ENCODE results near the gene PALLD. TPM values are rescaled to one million over a fixed set of nuclear protein-coding genes. Genes with fewer than 3 reads are reported as not detected.
A peak's percentile ranks its signal among the peaks of the same experiment; 100 is the strongest.

Gene PALLD
- total RNA-seq, 2 experiments from 2014 or later: 1.2 to 1.3 TPM

DNA sequence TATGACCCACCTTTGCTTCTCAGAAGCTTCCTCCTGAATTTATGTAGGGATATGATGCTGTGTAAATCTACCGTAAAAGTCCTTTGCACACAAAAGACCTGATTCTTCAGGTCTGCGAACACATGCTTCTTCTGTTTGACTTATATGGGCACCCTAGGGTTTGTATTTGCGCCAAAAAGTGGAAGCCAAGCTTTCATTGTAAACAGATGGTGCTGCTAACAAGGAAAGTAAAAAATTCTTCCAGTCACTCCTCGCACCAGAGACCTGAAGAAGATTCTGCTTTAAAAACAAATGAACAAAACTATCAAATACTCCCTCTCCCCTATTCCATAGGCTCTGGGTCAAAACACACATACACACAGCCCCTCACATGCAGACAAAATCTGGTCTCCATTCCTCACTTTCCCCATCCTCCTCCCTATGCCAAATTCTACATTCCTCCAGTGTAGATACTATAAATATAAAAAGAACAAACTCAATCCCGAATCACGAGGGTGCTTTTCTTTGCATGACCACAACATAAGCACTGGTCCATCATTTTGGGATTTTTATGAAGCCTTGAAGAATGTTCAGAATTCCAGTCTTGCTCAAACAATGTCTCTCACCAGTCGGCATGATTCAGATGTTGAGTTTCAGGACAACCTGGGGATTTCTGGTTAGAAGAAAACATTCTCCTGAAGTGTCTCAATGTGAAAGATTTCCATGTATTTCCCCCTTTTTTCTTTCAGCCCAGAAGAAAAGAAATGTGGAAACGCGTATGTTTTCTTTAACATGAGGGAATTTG is 125.1 kb downstream of the PALLD start:
- H3K27me3 Mint-ChIP-seq (ENCODE audit: low read depth): peaks cover 17% of the 10 kb centered on the region
- ChIA-PET POLR2A (no interaction called here), CTCF (no interaction called here)
- no peaks in the 10 kb centered on the region for H3K9me3 Mint-ChIP-seq (ENCODE audit: insufficient read depth)
- H3K4me3 Mint-ChIP-seq: no peak overlapping the region
- H3K4me1 Mint-ChIP-seq (ENCODE audit: low read depth): no peaks in the 10 kb centered on the region
- DNase-seq: no peak
- H3K27ac Mint-ChIP-seq: no peak overlapping the region
- no peak for ATAC-seq
- no peaks in the 10 kb centered on the region for H3K36me3 Mint-ChIP-seq (ENCODE audit: low read depth)

DNA sequence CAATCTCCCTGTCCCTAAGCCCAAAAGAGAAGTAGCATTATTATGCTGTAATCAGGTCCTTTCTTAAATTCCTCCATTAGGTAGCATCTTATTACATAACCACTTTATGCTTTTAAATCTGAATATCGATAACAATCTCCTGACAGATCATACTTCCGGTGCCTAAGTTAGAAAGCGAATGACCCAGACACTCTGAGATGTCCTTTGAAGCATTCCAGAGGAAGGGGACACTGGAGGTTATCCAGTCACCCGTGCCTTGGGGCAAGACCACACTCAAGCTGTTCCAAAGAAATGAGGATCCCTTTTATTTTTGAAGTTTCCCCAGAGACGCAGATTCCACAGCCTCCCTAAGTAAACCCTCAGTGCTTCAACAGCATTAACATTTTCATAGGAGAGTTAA is 125.7 kb downstream of the PALLD start:
- ATAC-seq: no peak
- Mint-ChIP-seq H3K27me3 (ENCODE audit: low read depth) (peaks cover 17% of the 10 kb centered on the region), H3K4me3 (no peak overlapping the region), H3K4me1 (ENCODE audit: low read depth) (no peaks in the 10 kb centered on the region), H3K9me3 (ENCODE audit: insufficient read depth) (no peaks in the 10 kb centered on the region), H3K36me3 (ENCODE audit: low read depth) (no peaks in the 10 kb centered on the region), H3K27ac (no peak overlapping the region)
- DNase-seq: no peak
- ChIA-PET CTCF (no interaction called here), POLR2A (no interaction called here)

DNA sequence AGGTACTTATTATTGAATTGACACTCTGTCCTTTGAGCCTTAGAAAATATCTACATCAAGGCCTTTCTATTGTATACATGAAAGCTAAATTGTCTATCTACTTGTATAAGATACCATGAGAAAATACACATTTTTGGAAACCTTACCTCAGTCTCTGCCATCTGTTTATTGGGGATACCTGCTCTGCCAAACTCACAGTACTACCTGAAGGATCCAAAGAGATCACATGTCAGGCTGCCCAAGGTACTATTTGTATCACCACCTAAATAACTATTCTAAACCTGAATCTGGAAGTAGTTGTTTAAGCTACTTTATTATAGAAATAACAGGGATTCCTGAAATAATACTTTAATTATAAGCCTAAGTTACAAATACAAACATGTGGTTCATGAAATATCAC is 126.2 kb downstream of the PALLD start:
- Mint-ChIP-seq H3K4me1 (ENCODE audit: low read depth) (no peaks in the 10 kb centered on the region), H3K27me3 (ENCODE audit: low read depth) (peaks cover 17% of the 10 kb centered on the region), H3K27ac (no peak overlapping the region), H3K9me3 (ENCODE audit: insufficient read depth) (no peaks in the 10 kb centered on the region), H3K36me3 (ENCODE audit: low read depth) (no peaks in the 10 kb centered on the region), H3K4me3 (no peak overlapping the region)
- ChIA-PET POLR2A (no interaction called here), CTCF (no interaction called here)
- no peak for DNase-seq
- ATAC-seq: no peak

DNA sequence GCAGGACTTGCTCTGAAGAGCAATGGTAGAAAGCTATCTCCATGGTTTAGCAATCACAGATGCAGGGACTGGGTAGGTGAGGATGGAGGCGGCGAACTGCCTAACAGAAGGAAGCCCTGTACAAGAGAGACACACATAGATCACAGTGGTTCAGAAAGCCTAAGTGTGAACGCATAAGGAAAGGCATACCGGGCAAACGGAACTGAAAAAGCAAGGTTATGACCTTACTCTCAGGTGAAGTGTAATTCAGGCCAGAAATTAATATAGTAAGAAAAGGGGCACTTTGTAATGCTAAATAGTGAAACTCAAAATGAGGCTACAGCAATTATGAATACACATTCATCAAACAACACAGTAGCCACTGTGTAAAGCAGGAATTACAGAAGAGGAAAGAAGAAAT is 126.6 kb downstream of the PALLD start:
- ATAC-seq (no peak), DNase-seq (no peak)
- POLR2A ChIA-PET: no interaction called here
- Mint-ChIP-seq H3K4me1 (ENCODE audit: low read depth) (no peaks in the 10 kb centered on the region), H3K9me3 (ENCODE audit: insufficient read depth) (no peaks in the 10 kb centered on the region), H3K27ac (no peak overlapping the region), H3K27me3 (ENCODE audit: low read depth) (peaks cover 20% of the 10 kb centered on the region), H3K4me3 (no peak overlapping the region), H3K36me3 (ENCODE audit: low read depth) (no peaks in the 10 kb centered on the region)
- CTCF ChIA-PET: no interaction called here

DNA sequence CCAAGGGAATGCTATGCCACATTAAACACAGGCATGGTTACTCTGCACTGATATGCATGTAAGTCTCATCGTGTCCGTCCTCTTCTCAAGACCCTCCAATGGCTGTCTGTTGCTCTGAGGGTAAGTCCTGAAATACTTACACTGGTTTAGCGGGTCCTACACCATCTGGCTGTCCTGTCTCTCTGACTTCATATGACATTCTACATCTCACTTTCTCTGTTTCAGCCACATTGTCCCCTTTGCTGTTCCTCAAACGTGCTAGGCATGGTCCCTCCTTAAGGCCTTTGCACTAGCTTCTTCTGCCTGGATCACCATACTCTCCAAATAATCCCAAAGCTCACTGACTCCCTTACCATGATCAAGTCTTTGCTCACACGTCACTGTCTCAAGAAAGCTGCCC is 131.4 kb downstream of the PALLD start:
- DNase-seq: no peak
- ATAC-seq: no peak
- Mint-ChIP-seq H3K27ac (no peak overlapping the region), H3K36me3 (ENCODE audit: low read depth) (no peaks in the 10 kb centered on the region), H3K4me1 (ENCODE audit: low read depth) (peaks cover 7% of the 10 kb centered on the region), H3K27me3 (ENCODE audit: low read depth) (peaks cover 45% of the 10 kb centered on the region), H3K9me3 (ENCODE audit: insufficient read depth) (no peaks in the 10 kb centered on the region), H3K4me3 (no peak overlapping the region)
- POLR2A ChIA-PET: no interaction called here
- CTCF ChIA-PET: no interaction called here

DNA sequence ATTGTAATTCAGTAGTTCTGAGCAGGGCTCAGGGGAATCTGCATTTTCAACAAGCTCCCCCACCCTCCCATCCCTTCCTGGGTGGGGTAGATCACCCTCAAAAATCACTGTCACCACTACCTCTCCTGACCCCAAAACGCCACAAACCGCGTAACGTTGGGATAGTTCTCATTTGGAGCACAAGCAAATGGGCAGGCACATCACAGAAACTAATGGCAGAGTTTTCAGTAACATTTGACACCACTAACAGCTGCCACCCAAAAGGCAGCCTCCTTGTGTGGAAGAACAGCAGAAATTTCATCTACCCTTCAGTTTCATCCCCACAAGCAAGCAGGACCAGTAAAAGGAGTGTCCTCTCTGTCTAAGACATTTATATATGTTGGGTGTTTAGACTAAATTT is 132.7 kb downstream of the PALLD start:
- H3K27me3 Mint-ChIP-seq (ENCODE audit: low read depth): peaks cover 50% of the 10 kb centered on the region
- no peak for DNase-seq
- ChIA-PET POLR2A (no interaction called here), CTCF (no interaction called here)
- H3K4me3 Mint-ChIP-seq: no peak overlapping the region
- no peak overlapping the region for H3K27ac Mint-ChIP-seq
- no peaks in the 10 kb centered on the region for H3K36me3 Mint-ChIP-seq (ENCODE audit: low read depth)
- no peak for ATAC-seq
- peaks cover 11% of the 10 kb centered on the region for H3K4me1 Mint-ChIP-seq (ENCODE audit: low read depth)
- H3K9me3 Mint-ChIP-seq (ENCODE audit: insufficient read depth): no peaks in the 10 kb centered on the region

DNA sequence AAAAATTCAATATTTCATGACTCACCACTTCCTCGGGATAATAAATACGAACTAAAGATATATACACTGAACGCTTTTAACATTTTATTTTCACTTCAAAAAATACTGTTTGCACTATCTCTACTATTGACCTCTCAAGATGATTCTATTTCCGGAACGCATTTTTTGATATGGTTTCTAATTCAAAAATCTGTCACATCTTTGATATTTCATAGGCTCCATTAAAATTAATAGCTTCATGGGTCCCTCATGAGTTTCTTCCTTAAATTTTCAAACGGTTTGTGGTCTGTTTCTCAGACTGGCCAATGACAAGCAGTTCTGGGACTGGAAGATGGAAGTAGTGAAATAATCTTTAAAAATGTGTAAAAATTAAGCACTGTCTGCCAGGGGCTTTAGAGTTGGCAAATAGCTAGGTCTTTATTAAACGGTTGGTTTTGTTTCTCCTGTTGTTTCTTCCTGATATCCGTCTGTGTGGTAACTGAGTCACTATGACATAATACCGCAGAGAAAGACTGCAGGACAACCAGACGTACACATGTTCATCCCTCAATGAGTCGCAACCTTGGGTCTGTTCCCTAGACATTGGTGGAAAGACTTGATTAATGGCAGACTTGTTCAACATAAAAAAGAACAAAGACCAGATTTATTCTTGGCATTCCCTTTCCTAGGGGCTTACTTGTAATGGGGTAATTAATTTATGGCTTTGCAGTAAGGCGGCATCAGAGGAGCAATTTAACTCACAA is 133.8 kb downstream of the PALLD start:
- Mint-ChIP-seq H3K36me3 (ENCODE audit: low read depth) (no peaks in the 10 kb centered on the region), H3K27me3 (ENCODE audit: low read depth) (peaks cover 60% of the 10 kb centered on the region), H3K4me3 (no peak overlapping the region), H3K4me1 (ENCODE audit: low read depth) (peaks cover 11% of the 10 kb centered on the region), H3K9me3 (ENCODE audit: insufficient read depth) (no peaks in the 10 kb centered on the region), H3K27ac (no peak overlapping the region)
- DNase-seq (no peak), ATAC-seq (no peak)
- ChIA-PET POLR2A (no interaction called here), CTCF (interaction anchor here (1.2 to 1.5 kb wide), 2 partner anchors 12 to 21 kb away, joined by 3 read pairs; no protein-coding TSS in a partner anchor)

DNA sequence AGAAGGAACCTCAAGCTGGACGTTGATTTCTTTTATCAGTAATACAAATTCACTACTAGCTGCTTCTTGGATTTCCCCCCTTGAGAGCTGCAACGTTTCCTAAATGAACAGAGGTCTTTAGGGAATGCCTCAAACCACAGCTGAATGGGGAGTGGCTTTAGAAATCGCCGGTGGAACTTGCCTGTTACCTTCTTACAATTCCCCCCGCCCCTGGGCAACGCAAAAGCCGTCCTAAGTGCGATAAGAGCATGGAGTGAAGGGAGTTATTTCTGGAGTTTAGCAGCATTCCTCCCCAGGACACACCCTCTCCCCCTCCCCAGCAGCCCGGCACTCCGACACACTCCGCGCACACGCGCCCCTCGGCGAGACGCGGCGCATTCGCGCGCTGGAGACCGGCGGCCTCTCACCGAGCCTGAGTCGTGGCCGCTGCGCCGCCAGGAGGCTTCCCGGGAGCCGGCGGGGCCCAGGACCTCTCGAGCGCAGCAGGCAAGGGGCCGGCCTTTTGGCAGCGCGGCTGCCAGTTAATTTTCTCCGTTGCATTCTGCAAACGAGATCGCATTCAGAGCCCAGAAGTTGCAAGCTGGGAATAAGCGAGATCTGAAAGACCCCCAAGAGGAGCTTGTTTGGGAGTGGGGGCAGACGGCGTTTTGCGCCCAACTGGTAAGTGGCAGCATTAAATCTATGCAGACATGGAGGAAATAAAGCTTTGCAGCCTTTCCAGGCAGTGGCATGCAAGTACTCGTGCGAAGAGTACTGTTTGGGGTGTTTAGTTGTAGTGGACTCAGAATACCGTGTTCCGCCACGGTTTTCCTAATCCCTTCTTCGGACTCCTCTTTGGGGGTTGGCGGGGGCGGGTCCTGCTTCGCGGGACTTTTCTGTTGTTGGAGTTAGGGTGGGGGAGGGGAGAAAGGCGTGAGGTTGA is 134.7 kb downstream of the PALLD start:
- Mint-ChIP-seq H3K27me3 (ENCODE audit: low read depth) (peaks cover 66% of the 10 kb centered on the region), H3K27ac (no peak overlapping the region), H3K9me3 (ENCODE audit: insufficient read depth) (no peaks in the 10 kb centered on the region), H3K4me3 (no peak overlapping the region), H3K36me3 (ENCODE audit: low read depth) (no peaks in the 10 kb centered on the region), H3K4me1 (ENCODE audit: low read depth) (peaks cover 11% of the 10 kb centered on the region)
- POLR2A ChIA-PET: no interaction called here
- DNase-seq (no peak), ATAC-seq (peak; percentile 72)
- CTCF ChIA-PET: interaction anchor here (1.2 to 1.5 kb wide), 2 partner anchors 11 to 20 kb away, joined by 3 read pairs; no protein-coding TSS in a partner anchor

DNA sequence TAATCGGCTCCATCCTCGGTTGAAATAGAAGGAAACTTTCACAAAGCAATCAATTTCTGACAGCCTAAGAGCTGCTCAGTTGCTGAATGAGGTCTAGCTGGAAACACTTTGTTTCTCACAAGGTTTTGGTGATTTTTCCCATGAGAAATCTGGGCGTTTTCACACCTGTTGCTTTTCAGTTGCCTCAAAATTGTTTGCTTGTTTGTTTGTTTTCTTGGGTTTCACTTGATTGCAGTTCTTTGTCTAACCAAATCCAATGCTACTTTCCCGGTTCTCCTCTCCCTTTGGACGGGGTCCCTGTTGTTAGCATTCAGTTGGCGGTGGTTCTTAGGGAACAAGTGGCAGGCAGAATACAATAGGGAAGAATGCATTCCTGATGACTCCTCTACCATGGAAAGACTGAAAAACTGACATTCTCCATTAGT is 135.5 kb downstream of the PALLD start:
- Mint-ChIP-seq H3K4me1 (ENCODE audit: low read depth) (peaks cover 11% of the 10 kb centered on the region), H3K4me3 (no peak overlapping the region), H3K27ac (no peak overlapping the region), H3K9me3 (ENCODE audit: insufficient read depth) (no peaks in the 10 kb centered on the region), H3K27me3 (ENCODE audit: low read depth) (peaks cover 64% of the 10 kb centered on the region), H3K36me3 (ENCODE audit: low read depth) (no peaks in the 10 kb centered on the region)
- CTCF ChIA-PET: no interaction called here
- DNase-seq (no peak), ATAC-seq (no peak)
- POLR2A ChIA-PET: no interaction called here

DNA sequence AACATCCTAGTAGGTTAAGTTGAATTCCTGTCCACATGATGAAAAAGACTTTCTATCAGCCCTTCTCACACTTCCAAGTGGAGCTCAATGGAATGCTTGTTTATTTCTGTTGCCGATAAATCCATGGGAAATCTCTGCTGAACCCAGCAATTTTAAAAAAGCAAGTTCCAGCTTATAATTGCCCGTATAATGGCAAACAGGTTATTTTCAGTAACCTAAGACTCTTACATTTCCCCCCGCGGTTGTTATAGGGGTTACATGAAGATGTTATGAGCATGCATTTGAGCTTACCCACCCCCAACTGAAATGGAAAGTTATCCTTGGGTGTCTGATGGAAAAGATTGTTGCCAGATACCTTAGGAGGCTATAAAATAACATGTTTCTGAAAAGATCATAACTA is 136.2 kb downstream of the PALLD start:
- no peak overlapping the region for H3K4me3 Mint-ChIP-seq
- peaks cover 64% of the 10 kb centered on the region for H3K27me3 Mint-ChIP-seq (ENCODE audit: low read depth)
- H3K36me3 Mint-ChIP-seq (ENCODE audit: low read depth): no peaks in the 10 kb centered on the region
- ATAC-seq: no peak
- CTCF ChIA-PET: interaction anchor here (1.3 kb wide), 1 partner anchor 121 kb away, joined by 3 read pairs; no protein-coding TSS in a partner anchor
- no peak overlapping the region for H3K27ac Mint-ChIP-seq
- H3K4me1 Mint-ChIP-seq (ENCODE audit: low read depth): peaks cover 11% of the 10 kb centered on the region
- POLR2A ChIA-PET: no interaction called here
- H3K9me3 Mint-ChIP-seq (ENCODE audit: insufficient read depth): no peaks in the 10 kb centered on the region
- DNase-seq: no peak

DNA sequence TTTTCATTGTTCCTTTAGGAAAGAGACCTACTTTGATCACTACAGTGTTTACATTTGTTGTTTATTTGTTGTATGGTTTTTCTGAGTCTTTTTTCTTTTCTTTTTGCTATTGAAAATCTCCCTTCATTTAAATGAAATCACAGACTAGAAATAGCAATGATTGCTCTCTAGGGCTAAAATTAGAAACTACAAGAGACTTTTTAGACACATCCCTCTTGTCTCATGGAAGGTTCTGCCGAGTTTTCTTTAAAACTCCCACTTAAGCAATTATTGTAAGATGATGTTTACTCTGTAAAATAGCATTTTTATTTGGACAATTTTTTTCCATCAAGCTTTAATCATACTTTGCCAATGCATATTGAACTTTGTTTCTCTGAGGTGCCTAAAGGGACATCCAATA is 136.6 kb downstream of the PALLD start:
- Mint-ChIP-seq H3K9me3 (ENCODE audit: insufficient read depth) (no peaks in the 10 kb centered on the region), H3K27me3 (ENCODE audit: low read depth) (peaks cover 61% of the 10 kb centered on the region), H3K27ac (no peak overlapping the region), H3K36me3 (ENCODE audit: low read depth) (no peaks in the 10 kb centered on the region), H3K4me1 (ENCODE audit: low read depth) (peaks cover 11% of the 10 kb centered on the region), H3K4me3 (no peak overlapping the region)
- ChIA-PET POLR2A (no interaction called here), CTCF (interaction anchor here (1.3 kb wide), 1 partner anchor 122 kb away, joined by 3 read pairs; no protein-coding TSS in a partner anchor)
- DNase-seq: no peak
- no peak for ATAC-seq
